Spleen (tissue), 7 donors: ENCODE results near the gene SOX6.

ENCODE experiments used
- POLR2A ChIP-seq, 3 donors: fragments of 450-650 bp; IDR thresholded peaks; one replicate each; pipeline ENCODE4 v1.5.1; 2017; ENCODE audit warnings: antibody characterized with exemption in 3 of 3, mild to moderate bottlenecking in 1 of 3
- TF ChIP-seq, protein P1 (sequence below), 11 experiments: fragments of 200-600 bp in 7 of 11; fragments of 450-650 bp in 4 of 11; sonication (generic) in 4 of 11; IDR thresholded peaks in 8 of 11; conservative IDR thresholded peaks in 3 of 11; 1 replicate in 7 of 11; 2 replicates in 4 of 11; pipeline versions ENCODE4 v1.4.0 to v1.8.0; 2016 to 2021; ENCODE audit warnings: antibody characterized with exemption in 11 of 11, inconsistent platforms in 4 of 11, mild to moderate bottlenecking in 1 of 11
- donor health status: DM: no; HTN: no; CAD: no; lungs with moderate emphysema.
- donor health status: DM: no; HTN: no; CAD: no.
- donor health status: DM: no; HTN: no; CAD: no.

DNA sequence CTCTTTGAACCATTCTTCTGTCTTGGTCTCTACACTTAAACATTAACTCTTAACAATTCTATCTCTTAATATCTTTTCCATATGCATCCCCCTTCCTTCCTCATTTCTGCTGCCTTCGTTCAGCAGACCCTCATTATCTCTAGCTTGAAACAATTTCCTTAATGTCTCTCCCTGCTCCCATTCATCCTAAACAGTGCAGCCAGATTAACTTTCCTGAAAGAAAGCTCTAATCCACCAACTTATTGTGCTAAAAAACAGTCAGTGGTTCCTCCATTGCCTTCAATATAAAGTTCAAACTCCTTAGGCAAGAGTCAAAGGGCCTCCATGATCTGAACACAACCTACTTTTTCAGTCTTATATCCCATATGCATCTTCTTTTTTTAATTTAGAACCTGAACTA, 42.5 kb downstream of the SOX6 start:
- TF ChIP-seq POLR2A (IDR thresholded peaks at IDR 0.05), result no peak
- TF ChIP-seq, protein P1, sequence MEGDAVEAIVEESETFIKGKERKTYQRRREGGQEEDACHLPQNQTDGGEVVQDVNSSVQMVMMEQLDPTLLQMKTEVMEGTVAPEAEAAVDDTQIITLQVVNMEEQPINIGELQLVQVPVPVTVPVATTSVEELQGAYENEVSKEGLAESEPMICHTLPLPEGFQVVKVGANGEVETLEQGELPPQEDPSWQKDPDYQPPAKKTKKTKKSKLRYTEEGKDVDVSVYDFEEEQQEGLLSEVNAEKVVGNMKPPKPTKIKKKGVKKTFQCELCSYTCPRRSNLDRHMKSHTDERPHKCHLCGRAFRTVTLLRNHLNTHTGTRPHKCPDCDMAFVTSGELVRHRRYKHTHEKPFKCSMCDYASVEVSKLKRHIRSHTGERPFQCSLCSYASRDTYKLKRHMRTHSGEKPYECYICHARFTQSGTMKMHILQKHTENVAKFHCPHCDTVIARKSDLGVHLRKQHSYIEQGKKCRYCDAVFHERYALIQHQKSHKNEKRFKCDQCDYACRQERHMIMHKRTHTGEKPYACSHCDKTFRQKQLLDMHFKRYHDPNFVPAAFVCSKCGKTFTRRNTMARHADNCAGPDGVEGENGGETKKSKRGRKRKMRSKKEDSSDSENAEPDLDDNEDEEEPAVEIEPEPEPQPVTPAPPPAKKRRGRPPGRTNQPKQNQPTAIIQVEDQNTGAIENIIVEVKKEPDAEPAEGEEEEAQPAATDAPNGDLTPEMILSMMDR (IDR thresholded peaks at IDR 0.05 in 8 of 11, conservative IDR thresholded peaks at IDR 0.05 in 3 of 11), result no peak
